ENCODE data around the gene HOXA4. TPM values are rescaled to one million over a fixed set of nuclear protein-coding genes. Genes with fewer than 3 reads are reported as not detected.

The HOXA4 gene
- total RNA-seq, 2 donors from 2014 or later: 0.59 to 1.2 TPM

- Histone ChIP-seq H3K27ac (no peak overlapping the region), H3K4me3 (no peak overlapping the region), H3K27me3 (peaks cover 39 to 72% of the 10 kb centered on the region in 2 donors), H3K36me3 (no peaks in the 10 kb centered on the region), H3K4me1 (peaks cover 0 to 49% of the 10 kb centered on the region in 2 donors), H3K9me3 (no peaks in the 10 kb centered on the region)
- DNase-seq (ENCODE audit: low spot score): no peak
- TF ChIP-seq CTCF (IDR thresholded peaks at IDR 0.05): no peak
These were observed 30.8 kb downstream of the HOXA4 start for GRCh38 chr7:27099453-27100370.

- Histone ChIP-seq H3K27ac (peak overlapping the region in 1 of 2 donors; percentile 40), H3K36me3 (no peaks in the 10 kb centered on the region), H3K27me3 (peaks cover 40 to 67% of the 10 kb centered on the region in 2 donors), H3K9me3 (no peaks in the 10 kb centered on the region), H3K4me3 (peak overlapping the region in 1 of 2 donors; percentile 10), H3K4me1 (peaks cover 0 to 49% of the 10 kb centered on the region in 2 donors)
- no peak for TF ChIP-seq CTCF (IDR thresholded peaks at IDR 0.05)
- DNase-seq (ENCODE audit: low spot score): no peak
These were observed 31.7 kb downstream of the HOXA4 start for GRCh38 chr7:27098578-27099451.

- no peaks in the 10 kb centered on the region for H3K36me3 ChIP-seq
- H3K9me3 ChIP-seq: no peaks in the 10 kb centered on the region
- peak overlapping the region in 1 of 2 donors; percentile 10 for H3K4me3 ChIP-seq
- DNase-seq (ENCODE audit: low spot score): no peak
- no peak for TF ChIP-seq CTCF (IDR thresholded peaks at IDR 0.05)
- H3K27ac ChIP-seq: peak overlapping the region in 1 of 2 donors; percentile 40
- H3K27me3 ChIP-seq: peaks cover 36 to 61% of the 10 kb centered on the region in 2 donors
- peaks cover 0 to 49% of the 10 kb centered on the region in 2 donors for H3K4me1 ChIP-seq
These were observed 32.6 kb downstream of the HOXA4 start for GRCh38 chr7:27097686-27098577.

- Histone ChIP-seq H3K4me1 (peaks cover 0 to 42% of the 10 kb centered on the region in 2 donors), H3K27me3 (peaks cover 32 to 54% of the 10 kb centered on the region in 2 donors), H3K27ac (peak overlapping the region; percentile 68 to 85), H3K36me3 (no peaks in the 10 kb centered on the region), H3K9me3 (no peaks in the 10 kb centered on the region), H3K4me3 (peak overlapping the region; percentile 58 to 65)
- TF ChIP-seq CTCF (IDR thresholded peaks at IDR 0.05): no peak
- no peak for DNase-seq (ENCODE audit: low spot score)
These were observed 33.6 kb downstream of the HOXA4 start for GRCh38 chr7:27096768-27097514.
